A549 (cell line): ENCODE data around the gene MAML1. TPM values are rescaled to one million over a fixed set of nuclear protein-coding genes. Genes with fewer than 3 reads are reported as not detected.
A peak's percentile ranks its signal among the peaks of the same experiment; 100 is the strongest.
"Not testable (repeated sequence)": the region's sequence is repeated elsewhere in the genome, so short reads cannot be mapped to it uniquely, and the experiment has no call there.

Experiments used
- ATAC-seq, 2 experiments: fragments of 200-7000 bp in 1 of 2; fragments of >200 bp in 1 of 2; cut with Nextera tagmentation in 1 of 2; cut with Tn5 transposase in 1 of 2; 3 replicates each; pipeline versions ENCODE4 v1.8.0 to v1.9.1; 2018 to 2020; ENCODE audit warnings: mild to moderate bottlenecking in 1 of 2, moderate library complexity in 1 of 2
- CTCF ChIA-PET: fragments of 300-600 bp; sonication (Branson Sonifier 250); formaldehyde crosslinking; extraction: SDS; loops from one replicate; lab custom pipeline; 2021; ENCODE audit warnings: antibody characterized with exemption, inconsistent platforms; lab: Yijun Ruan, JAX
- POLR2A ChIA-PET: fragments of 350-600 bp; formaldehyde crosslinking; extraction: SDS; loops from one replicate; lab custom pipeline; 2021; ENCODE audit warnings: antibody characterized with exemption, inconsistent platforms; lab: Yijun Ruan, JAX
- DNase-seq, 2 experiments: peaks; one replicate each; pipeline versions ENCODE4 v3.0.0 to v3.0.0-alpha.2; 2011 to 2016; ENCODE audit warnings: low read depth in 1 of 2, low spot score in 1 of 2
- FAIRE-seq: peaks from 2 replicates; lab custom pipeline; 2011; peaks lifted over from hg19 to GRCh38; lab: Jason Lieb, UNC
- H3K27ac ChIP-seq, 2 experiments: fragments of >200 bp; sonication (Bioruptor Twin); formaldehyde crosslinking; 3 replicates each; pipeline ENCODE4 v1.5.1; 2016 to 2017
- H3K4me1 ChIP-seq: fragments of >200 bp; sonication (Bioruptor Twin); formaldehyde crosslinking; 3 replicates; pipeline ENCODE4 v1.6.1; 2016
- H3K4me2 ChIP-seq: fragments of >200 bp; sonication (Bioruptor Twin); formaldehyde crosslinking; 3 replicates; pipeline ENCODE4 v1.6.1; 2016
- H3K4me3 ChIP-seq: fragments of >200 bp; sonication (Bioruptor Twin); formaldehyde crosslinking; 3 replicates; pipeline ENCODE4 v1.5.1; 2016
- H3K9me3 ChIP-seq: fragments of >200 bp; sonication (Bioruptor Twin); formaldehyde crosslinking; 3 replicates; pipeline ENCODE4 v1.6.1; 2016
- BCL3 ChIP-seq: fragments of >200 bp; sonication (Bioruptor Twin); formaldehyde crosslinking; IDR thresholded peaks from 3 replicates; pipeline ENCODE4 v1.6.1; 2016
- CBX8 ChIP-seq: fragments of 200-600 bp; sonication (generic); IDR thresholded peaks from 2 replicates; pipeline ENCODE4 v1.6.1; 2016
- CEBPB ChIP-seq, 2 experiments: fragments of >200 bp in 1 of 2; sonication (Bioruptor Twin) in 1 of 2; formaldehyde crosslinking in 1 of 2; IDR thresholded peaks; 2 replicates each; pipeline ENCODE4 v1.6.1; 2012 to 2016
- CHD4 ChIP-seq: fragments of 200-600 bp; sonication (generic); IDR thresholded peaks from 2 replicates; pipeline ENCODE4 v1.6.1; 2016; ENCODE audit warnings: antibody characterized with exemption, mild to moderate bottlenecking, borderline replicate concordance
- CTCF ChIP-seq: fragments of >200 bp; sonication (Bioruptor Twin); formaldehyde crosslinking; IDR thresholded peaks from 3 replicates; pipeline ENCODE4 v1.5.1; 2016
- ELK1 ChIP-seq: fragments of 150-350 bp; IDR thresholded peaks from 2 replicates; pipeline ENCODE4 v1.6.1; 2014; ENCODE audit warnings: low read depth, mild to moderate bottlenecking, low read length
- ESRRA ChIP-seq: fragments of 150-350 bp; IDR thresholded peaks from 2 replicates; pipeline ENCODE4 v1.6.1; 2014; ENCODE audit warnings: mild to moderate bottlenecking, low read length, borderline replicate concordance
- GATA3 ChIP-seq: IDR thresholded peaks from 2 replicates; pipeline ENCODE4 v1.6.1; 2012; ENCODE audit warnings: borderline replicate concordance
- HEYL ChIP-seq: fragments of 250-450 bp; sonication (Bioruptor Pico); IDR thresholded peaks from 2 replicates; pipeline ENCODE4 v1.8.0; 2021; ENCODE audit warnings: mild to moderate bottlenecking, moderate library complexity
- HOXA7 ChIP-seq: fragments of 250-450 bp; sonication (Bioruptor Pico); IDR thresholded peaks from 2 replicates; pipeline ENCODE4 v1.5.0; 2020; ENCODE audit warnings: mild to moderate bottlenecking, moderate library complexity
- HOXB5 ChIP-seq: fragments of 250-450 bp; sonication (Bioruptor Pico); IDR thresholded peaks from 2 replicates; pipeline ENCODE4 v1.5.0; 2020; ENCODE audit warnings: mild to moderate bottlenecking, moderate library complexity
- JUN ChIP-seq, 2 experiments: fragments of >200 bp; sonication (Bioruptor Twin); formaldehyde crosslinking; IDR thresholded peaks; 2 replicates in 1 of 2; 3 replicates in 1 of 2; pipeline ENCODE4 v1.6.1; 2016 to 2017
- JUNB ChIP-seq: fragments of >200 bp; sonication (Bioruptor Twin); formaldehyde crosslinking; IDR thresholded peaks from 2 replicates; pipeline ENCODE4 v1.6.1; 2016
- MAFK ChIP-seq: fragments of 450-650 bp; IDR thresholded peaks from 2 replicates; pipeline ENCODE4 v1.6.1; 2014; ENCODE audit not compliant: partially characterized antibody
- MAX ChIP-seq: IDR thresholded peaks from 2 replicates; pipeline ENCODE4 v1.6.1; 2012
- MYC ChIP-seq: IDR thresholded peaks from 2 replicates; pipeline ENCODE4 v1.6.1; 2012; ENCODE audit warnings: mild to moderate bottlenecking, inconsistent platforms, low read length, improper control_type of control experiment, borderline replicate concordance
- NFE2L2 ChIP-seq: fragments of 150-350 bp; conservative IDR thresholded peaks from 2 replicates; pipeline ENCODE4 v1.6.1; 2014; ENCODE audit warnings: low read length
- NPAS2 ChIP-seq: fragments of 250-450 bp; sonication (Bioruptor Pico); IDR thresholded peaks from 2 replicates; pipeline ENCODE4 v1.8.0; 2022; ENCODE audit warnings: mild to moderate bottlenecking, moderate library complexity, borderline replicate concordance
- PBX3 ChIP-seq: IDR thresholded peaks from 2 replicates; pipeline ENCODE4 v1.6.1; 2012
- RCOR1 ChIP-seq: fragments of 150-350 bp; IDR thresholded peaks from 2 replicates; pipeline ENCODE4 v1.6.1; 2014; ENCODE audit warnings: antibody characterized with exemption, low read length, low read depth
- RFX5 ChIP-seq: fragments of 450-650 bp; IDR thresholded peaks from 2 replicates; pipeline ENCODE4 v1.7.1; 2014; ENCODE audit warnings: antibody characterized with exemption, mild to moderate bottlenecking, moderate library complexity
- RNF2 ChIP-seq: fragments of 200-600 bp; sonication (generic); IDR thresholded peaks from 2 replicates; pipeline ENCODE4 v1.6.1; 2016; ENCODE audit warnings: low read depth, mild to moderate bottlenecking, antibody characterized with exemption, moderate library complexity, borderline replicate concordance
- ZNF302 ChIP-seq: fragments of 250-450 bp; sonication (Bioruptor Pico); IDR thresholded peaks from 2 replicates; pipeline ENCODE4 v1.9.0; 2021; ENCODE audit warnings: inconsistent platforms, mild to moderate bottlenecking, moderate library complexity
- WGBS: methylation state at CpG from one replicate; pipeline ENCODE4 v1.1.6; 2017; ENCODE audit errors: missing lambda C conversion rate; 5-methylcytosine and 5-hydroxymethylcytosine counted together
- polyA plus RNA-seq, 4 experiments: library from polyadenylated mRNA; depleted of rRNA in 3 of 4; stranded (reverse); fragments of >200 nt; fragmentation: RNase III in 1 of 4; extraction: RNeasy Plus Mini Kit Qiagen cat#74134 plus additional on column Dnase treatment in 1 of 4; gene quantifications; 2 replicates in 3 of 4; 3 replicates in 1 of 4; pipeline ENCODE4 v1.2.3, GENCODE V29; 2011 to 2017

MAML1 gene
- polyA plus RNA-seq, 2 of the 4 experiments (the other 2 are of a cell fraction) = 6.9 to 12.0 TPM

- no peak for TF ChIP-seq HOXB5 (CRISPR knock-in tag)
- no peak for TF ChIP-seq RNF2
- no peak for TF ChIP-seq MAFK
- TF ChIP-seq MAX = no peak; the same call in 1 of the 2 replicates
- TF ChIP-seq NFE2L2 = no peak
- no peak for TF ChIP-seq ZNF302 (CRISPR knock-in tag)
- no peak for TF ChIP-seq CBX8
- 0 out of 2 replicates have a peak, but pooled peaks have one; percentile 14 for TF ChIP-seq GATA3
- TF ChIP-seq RFX5 = 0 out of 2 replicates have a peak, but pooled peaks have one; percentile 43
- no peak for TF ChIP-seq CEBPB (IDR thresholded peaks at IDR 0.05)
- peak; percentile 97 for TF ChIP-seq PBX3
- peak; percentile 75 for TF ChIP-seq MYC
- TF ChIP-seq NPAS2 = no peak
- TF ChIP-seq JUNB = no peak
- TF ChIP-seq CTCF = no peak
- peak; percentile 61; the same call in 2 of the 3 replicates for TF ChIP-seq BCL3
- peak; percentile 64 to 95; a peak in 4 of 5 replicates for TF ChIP-seq JUN (IDR thresholded peaks at IDR 0.05)
- TF ChIP-seq CHD4 = no peak
- TF ChIP-seq ELK1 = no peak
- TF ChIP-seq HOXA7 (CRISPR knock-in tag) = no peak
Measured at GRCh38 chr5:179732412-179732917, at the start of gene MAML1 (continued).

GRCh38 chr5:179689212-179689611 is 43.4 kb upstream of the MAML1 start:
- CTCF ChIA-PET = interaction anchor here (1.0 kb wide), 1 partner anchor 8 kb away, joined by 3 read pairs; the partner anchor contains the start of gene CBY3
- H3K4me3 ChIP-seq, POLR2A ChIA-PET, H3K4me2 ChIP-seq, H3K27ac ChIP-seq, H3K9me3 ChIP-seq, FAIRE-seq, ATAC-seq, H3K4me1 ChIP-seq, DNase-seq: not testable (repeated sequence)
- WGBS = 86% methylated on average over 9 of the region's 9 CpGs

GRCh38 chr5:179694561-179694960 is 38.1 kb upstream of the MAML1 start:
- H3K9me3 ChIP-seq = no peaks in the 10 kb centered on the region
- DNase-seq (no peak), ATAC-seq (no peak), FAIRE-seq (no peak)
- no peak for TF ChIP-seq RCOR1
- no peak for TF ChIP-seq CEBPB (IDR thresholded peaks at IDR 0.05)
- no peak for TF ChIP-seq MAFK
- TF ChIP-seq HOXA7 (CRISPR knock-in tag) = no peak
- TF ChIP-seq ESRRA = no peak
- TF ChIP-seq PBX3 = no peak
- TF ChIP-seq HEYL = no peak
- no peak overlapping the region for H3K4me3 ChIP-seq
- no peak overlapping the region for H3K27ac ChIP-seq
- WGBS = 86% methylated on average over 6 of the region's 6 CpGs
- POLR2A ChIA-PET = no interaction called here
- peaks cover 7% of the 10 kb centered on the region; the same call in 1 of the 3 replicates for H3K4me1 ChIP-seq
- CTCF ChIA-PET = interaction anchor here (1.7 kb wide), 1 partner anchor 35 kb away, joined by 3 read pairs; no protein-coding TSS in a partner anchor
- no peak overlapping the region for H3K4me2 ChIP-seq
